GM21825 (cell line): ENCODE data around the gene MTG2.

ENCODE experiments used
- ATAC-seq: cut with Tn5 transposase; IDR thresholded peaks from one replicate; pipeline ENCODE4 v1.9.1; 2021; ENCODE audit warnings: mild to moderate bottlenecking, moderate library complexity; ENCODE audit not compliant: unreplicated experiment

Gene MTG2

GRCh38 chr20:62243106-62243505 lies 60.3 kb downstream of the MTG2 start:
- ATAC-seq: no peak

GRCh38 chr20:62243906-62244515 lies 61.2 kb downstream of the MTG2 start:
- ATAC-seq: no peak

- no peak for ATAC-seq
These were observed 61.8 kb downstream of the MTG2 start for GRCh38 chr20:62244644-62245108.

GRCh38 chr20:62245911-62246280 lies 63.1 kb downstream of the MTG2 start:
- no peak for ATAC-seq

- ATAC-seq: no peak
These were observed 63.6 kb downstream of the MTG2 start for GRCh38 chr20:62246431-62246830.

GRCh38 chr20:62246872-62247652 lies 64.2 kb downstream of the MTG2 start:
- ATAC-seq: no peak

- no peak for ATAC-seq
These were observed 66.2 kb downstream of the MTG2 start for GRCh38 chr20:62248890-62249560.

- no peak for ATAC-seq
These were observed 69.6 kb downstream of the MTG2 start for GRCh38 chr20:62252342-62252966.
